AG04449 (cell line): ENCODE measurements around the gene CFAP300.

Source experiments
- CTCF ChIA-PET: fragments of 350-600 bp; formaldehyde crosslinking; extraction: SDS; loops from one replicate; lab custom pipeline; 2021; ENCODE audit warnings: antibody characterized with exemption; lab: Yijun Ruan, JAX
- POLR2A ChIA-PET: fragments of 400-600, 350-600 bp; formaldehyde crosslinking; extraction: SDS; loops from one replicate; lab custom pipeline; 2020; ENCODE audit warnings: antibody characterized with exemption, inconsistent platforms; lab: Yijun Ruan, JAX
- DNase-seq: peaks from one replicate; pipeline ENCODE4 v3.0.0-alpha.2; 2010; ENCODE audit warnings: low read depth, low spot score
- H3K4me3 ChIP-seq: 2 replicates; pipeline ENCODE4 v1.5.1; 2011; ENCODE audit warnings: low read depth, mild to moderate bottlenecking, control low read depth, low read length
- TF ChIP-seq, protein P1 (sequence below): IDR thresholded peaks from one replicate; pipeline ENCODE4 v1.5.1; 2011; ENCODE audit warnings: mild to moderate bottlenecking, moderate library complexity, low read length, control low read depth, inconsistent platforms; ENCODE audit not compliant: insufficient read depth; ENCODE audit errors: missing control alignments

Gene CFAP300

DNA sequence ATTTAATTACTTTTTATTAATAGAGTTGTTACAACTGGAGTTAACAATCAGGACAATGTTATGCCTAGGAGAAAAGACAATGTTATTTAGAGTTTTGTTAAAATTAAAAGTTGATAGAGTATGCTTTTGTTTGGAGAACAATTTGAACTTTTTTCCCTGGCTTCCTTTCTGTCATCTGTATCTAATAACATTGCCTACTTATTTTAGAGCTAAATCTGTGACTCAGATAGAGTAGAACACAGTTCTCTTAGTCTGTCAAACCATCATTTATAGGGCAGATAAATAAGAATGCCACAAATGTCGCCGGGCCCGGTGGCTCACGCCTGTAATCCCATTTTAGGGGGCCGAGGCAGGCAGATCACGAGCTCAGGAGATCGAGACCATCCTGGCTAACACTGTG lies 34.1 kb downstream of the CFAP300 start:
- no peak for DNase-seq
- POLR2A ChIA-PET: no interaction called here
- CTCF ChIA-PET: no interaction called here
- TF ChIP-seq, protein P1, sequence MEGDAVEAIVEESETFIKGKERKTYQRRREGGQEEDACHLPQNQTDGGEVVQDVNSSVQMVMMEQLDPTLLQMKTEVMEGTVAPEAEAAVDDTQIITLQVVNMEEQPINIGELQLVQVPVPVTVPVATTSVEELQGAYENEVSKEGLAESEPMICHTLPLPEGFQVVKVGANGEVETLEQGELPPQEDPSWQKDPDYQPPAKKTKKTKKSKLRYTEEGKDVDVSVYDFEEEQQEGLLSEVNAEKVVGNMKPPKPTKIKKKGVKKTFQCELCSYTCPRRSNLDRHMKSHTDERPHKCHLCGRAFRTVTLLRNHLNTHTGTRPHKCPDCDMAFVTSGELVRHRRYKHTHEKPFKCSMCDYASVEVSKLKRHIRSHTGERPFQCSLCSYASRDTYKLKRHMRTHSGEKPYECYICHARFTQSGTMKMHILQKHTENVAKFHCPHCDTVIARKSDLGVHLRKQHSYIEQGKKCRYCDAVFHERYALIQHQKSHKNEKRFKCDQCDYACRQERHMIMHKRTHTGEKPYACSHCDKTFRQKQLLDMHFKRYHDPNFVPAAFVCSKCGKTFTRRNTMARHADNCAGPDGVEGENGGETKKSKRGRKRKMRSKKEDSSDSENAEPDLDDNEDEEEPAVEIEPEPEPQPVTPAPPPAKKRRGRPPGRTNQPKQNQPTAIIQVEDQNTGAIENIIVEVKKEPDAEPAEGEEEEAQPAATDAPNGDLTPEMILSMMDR: no peak
- no peak overlapping the region for H3K4me3 ChIP-seq

DNA sequence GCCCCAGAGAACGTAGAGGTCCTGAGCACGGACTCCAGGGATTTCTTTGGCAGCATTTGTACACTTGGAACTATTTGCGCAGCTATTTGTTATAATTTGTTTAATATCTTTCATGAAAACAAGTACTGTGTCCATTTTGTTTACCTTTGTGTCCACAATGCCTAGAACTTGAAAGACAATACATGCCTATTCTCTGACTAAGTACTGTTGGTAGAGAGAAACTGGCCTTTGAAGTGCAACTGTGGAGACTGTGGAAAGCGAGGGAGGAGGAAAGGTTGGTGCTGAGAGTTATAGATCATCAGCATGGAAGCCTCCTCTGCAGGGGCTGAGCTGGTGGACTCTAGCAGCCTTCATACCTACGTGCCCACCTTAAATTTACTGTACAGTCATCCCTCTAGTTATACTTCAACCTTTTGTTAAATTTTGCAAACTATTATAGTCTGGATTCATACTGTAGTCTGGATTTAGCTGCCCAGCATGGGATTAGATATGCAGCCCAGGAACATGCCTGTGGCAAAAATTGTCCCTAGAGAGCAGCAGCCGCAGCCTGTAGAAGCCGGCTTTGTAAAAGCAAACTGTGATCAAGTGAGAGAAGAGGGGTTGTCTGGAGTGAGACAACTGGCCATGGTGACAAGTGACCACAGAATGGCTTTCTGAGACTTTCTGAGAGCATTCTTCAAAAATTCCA lies 38.8 kb downstream of the CFAP300 start:
- POLR2A ChIA-PET: no interaction called here

DNA sequence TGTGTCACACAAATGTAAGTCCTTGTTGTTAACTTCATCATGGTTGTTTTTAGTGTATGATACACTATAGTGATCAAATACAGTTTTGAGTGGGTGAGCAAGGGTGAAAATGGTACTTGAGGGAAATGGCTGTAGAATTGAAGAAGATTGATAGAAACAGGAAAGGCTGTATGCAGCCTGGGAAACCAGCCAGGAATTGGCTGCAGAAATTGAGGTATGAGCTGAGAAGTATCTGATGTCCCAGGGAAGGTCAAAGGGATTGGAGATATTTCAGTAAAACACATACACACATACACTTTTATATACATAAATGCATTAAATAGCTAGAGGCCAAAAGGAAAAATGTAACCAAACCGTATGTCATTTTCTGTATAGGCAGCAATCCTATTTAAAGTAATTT lies 49.9 kb downstream of the CFAP300 start:
- no peak overlapping the region for H3K4me3 ChIP-seq
- TF ChIP-seq, protein P1: no peak
- ChIA-PET CTCF (no interaction called here), POLR2A (no interaction called here)
- no peak for DNase-seq

More for the DNA sequence above, 38.8 kb downstream of the CFAP300 start:
- CTCF ChIA-PET: no interaction called here
- TF ChIP-seq, protein P1: no peak
- DNase-seq: no peak
- no peak overlapping the region for H3K4me3 ChIP-seq

DNA sequence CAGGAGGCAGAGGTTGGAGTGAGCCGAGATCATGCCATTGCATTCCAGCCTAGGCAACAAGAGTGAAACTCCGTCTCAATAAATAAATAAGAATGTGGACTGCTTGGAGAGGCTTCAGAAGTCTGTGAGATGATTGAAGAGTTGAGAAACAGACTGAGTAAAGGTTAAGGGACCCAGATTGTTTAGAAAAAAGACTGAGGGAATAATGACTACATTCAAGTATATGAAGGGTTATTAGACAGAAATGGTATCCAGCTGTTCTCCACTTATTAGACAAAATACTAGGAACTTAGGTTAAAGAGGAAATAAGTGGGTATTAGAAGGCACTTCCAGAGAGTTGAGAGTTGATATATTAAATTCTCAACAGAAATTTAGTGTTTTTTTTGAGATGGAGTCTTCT lies 52.5 kb downstream of the CFAP300 start:
- POLR2A ChIA-PET: no interaction called here
- TF ChIP-seq, protein P1: no peak
- CTCF ChIA-PET: no interaction called here
- H3K4me3 ChIP-seq: no peak overlapping the region
- DNase-seq: no peak

DNA sequence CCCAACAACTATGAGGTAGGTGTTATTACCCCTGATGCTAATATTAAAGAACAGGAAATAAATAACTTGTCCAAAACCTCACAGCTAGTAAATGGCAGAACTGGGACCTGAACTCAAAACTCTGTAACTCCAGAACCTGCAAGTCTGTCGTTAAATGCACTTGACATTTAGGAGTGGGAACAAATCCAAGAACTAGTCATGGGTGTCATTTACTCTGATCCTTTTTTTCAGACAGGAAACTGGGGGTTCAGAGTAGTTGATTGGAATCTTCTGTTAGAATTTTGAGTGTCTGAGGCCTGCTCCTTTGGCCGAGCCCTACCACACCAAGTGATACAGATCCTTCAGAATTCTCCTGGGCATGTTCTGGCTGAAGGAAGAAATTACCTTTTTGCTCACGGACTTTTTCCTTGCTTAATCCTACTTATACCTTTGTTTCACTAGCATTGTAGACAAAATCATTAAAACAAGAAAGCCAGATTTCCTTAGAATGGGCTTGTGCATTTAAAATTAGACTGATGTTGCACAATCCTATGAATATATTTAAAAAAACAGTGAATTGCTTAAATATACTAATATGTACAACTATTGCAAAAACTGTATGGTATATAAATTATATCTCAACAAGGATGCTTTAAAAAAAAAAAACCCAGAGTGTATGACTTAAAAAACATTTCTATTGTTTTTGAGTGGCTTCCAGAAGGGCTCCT lies 61.6 kb downstream of the CFAP300 start:
- TF ChIP-seq, protein P1: no peak
- ChIA-PET POLR2A (no interaction called here), CTCF (interaction anchor here (0.6 to 1.0 kb wide), 2 partner anchors 171 to 247 kb away, joined by 3 read pairs; no protein-coding TSS in a partner anchor)
- no peak for DNase-seq
- peak overlapping the region; percentile 87 for H3K4me3 ChIP-seq
